ENCODE measurements around the gene WDFY4. TPM values are rescaled to one million over a fixed set of nuclear protein-coding genes. Genes with fewer than 3 reads are reported as not detected.

WDFY4 gene
- total and polyA plus RNA-seq, 4 donors, result 3.1 to 3.8 (median 3.5) TPM

DNA sequence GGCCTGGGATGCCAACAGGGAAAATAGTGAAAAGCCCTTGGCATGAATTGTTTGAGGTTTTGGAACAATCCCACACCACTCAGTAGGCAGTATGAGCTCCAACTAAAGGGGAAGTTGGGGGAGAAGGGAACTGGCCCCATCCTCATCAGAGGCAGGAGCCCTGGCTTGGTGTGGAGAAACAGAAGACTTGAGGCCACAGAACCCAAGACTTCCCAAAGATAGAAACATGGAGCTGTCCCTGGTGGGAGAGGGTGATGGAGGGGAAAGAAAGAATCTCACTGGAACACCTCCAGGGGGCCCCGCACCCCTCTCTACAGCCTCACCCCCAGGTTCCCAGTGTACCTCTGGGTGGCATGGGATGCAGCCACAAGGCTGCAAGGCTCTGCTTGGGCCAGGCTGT lies 345.0 kb downstream of the WDFY4 start:
- Histone ChIP-seq H3K4me1 (ENCODE audit: control insufficient read depth, insufficient read depth, low read length) (peaks cover 5% of the 10 kb centered on the region), H3K9me3 (ENCODE audit: control insufficient read depth, insufficient read depth, low read length) (no peaks in the 10 kb centered on the region), H3K27ac (ENCODE audit: low read depth, low read length) (no peak overlapping the region), H3K36me3 (ENCODE audit: control insufficient read depth, insufficient read depth, low read length) (peaks cover 15% of the 10 kb centered on the region), H3K27me3 (ENCODE audit: control insufficient read depth, insufficient read depth, low read length) (no peaks in the 10 kb centered on the region), H3K4me3 (ENCODE audit: low read depth, low read length) (no peak overlapping the region)
- WGBS (ENCODE audit: insufficient coverage), result no CpG with 5 or more reads among the region's 1 CpG
- DNase-seq (ENCODE audit: low read depth in 4 of 6, low spot score in 6 of 6), result no peak

Small RNA genes lying within 50 kb of the gene (small RNA-seq; reads per million reads assigned to genes)
- gene MIR4294 (ENCODE audit: low replicate concordance), result not detected

Other genes starting within 250 kb of the WDFY4 start
- 10 to 100 TPM in 1 of 2 donors, 1 to 10 TPM in 1; 6.2 to 12.0 TPM for gene ARHGAP22, start 79.8 kb upstream of the WDFY4 start, total RNA-seq
- 10 to 100 TPM; 11.9 to 13.2 TPM for gene ARHGAP22, start 79.8 kb upstream of the WDFY4 start, polyA plus RNA-seq (ENCODE audit: insufficient read length in 2 of 2)

Data from spinal cord (tissue), 10 donors.